GM18505 (cell line): ENCODE results near the gene ZNF165.
"Not testable (repeated sequence)": the region's sequence is repeated elsewhere in the genome, so short reads cannot be mapped to it uniquely, and the experiment has no call there.

Experiments
- ATAC-seq: cut with Tn5 transposase; IDR thresholded peaks from one replicate; pipeline ENCODE4 v1.9.1; 2021; ENCODE audit not compliant: unreplicated experiment
- POLR2A ChIP-seq: IDR thresholded peaks from 4 replicates; pipeline ENCODE4 v1.6.1; 2011; ENCODE audit warnings: borderline replicate concordance; ENCODE audit not compliant: insufficient read depth, insufficient read length; ENCODE audit errors: extremely low read depth

ZNF165 gene

DNA sequence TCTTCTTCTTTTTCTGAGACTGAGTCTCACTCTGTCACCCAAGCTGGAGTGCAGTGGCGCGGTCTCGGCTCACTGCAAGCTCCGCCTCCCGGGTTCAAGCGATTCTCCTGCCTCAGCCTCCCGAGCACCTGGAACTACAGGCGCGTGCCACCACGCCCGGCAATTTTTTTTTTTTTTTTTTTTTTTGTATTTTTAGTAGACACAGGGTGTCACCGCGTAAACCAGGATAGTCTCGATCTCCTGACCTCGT is at the start of gene ZNF165:
ZNF165 (plus strand) TSS at position 188 of the 250 bp plus-strand sequence. CDS start 4,913 bp downstream, outside the sequence.
- ATAC-seq, result peak; percentile 13

DNA sequence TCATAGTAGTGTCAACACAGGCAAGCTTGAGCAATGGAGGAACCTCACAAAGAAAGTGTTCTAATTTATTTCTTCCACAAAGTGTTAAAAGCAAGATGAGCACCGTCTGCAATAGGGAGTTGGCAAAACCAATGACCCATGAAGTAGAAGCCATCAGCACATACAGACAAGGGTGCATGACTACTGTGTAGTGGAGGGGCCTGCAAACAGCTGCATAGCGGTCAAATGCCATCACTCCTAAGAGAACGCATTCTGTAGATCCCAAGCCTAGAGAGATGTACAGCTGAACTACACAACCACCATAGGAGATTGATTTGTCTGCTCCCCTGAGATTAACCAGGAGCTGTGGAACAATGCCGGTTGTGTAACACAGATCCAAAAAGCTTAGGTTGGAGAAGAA is 26.8 kb upstream of the ZNF165 start:
- no peak for ATAC-seq
- TF ChIP-seq POLR2A, result no peak

DNA sequence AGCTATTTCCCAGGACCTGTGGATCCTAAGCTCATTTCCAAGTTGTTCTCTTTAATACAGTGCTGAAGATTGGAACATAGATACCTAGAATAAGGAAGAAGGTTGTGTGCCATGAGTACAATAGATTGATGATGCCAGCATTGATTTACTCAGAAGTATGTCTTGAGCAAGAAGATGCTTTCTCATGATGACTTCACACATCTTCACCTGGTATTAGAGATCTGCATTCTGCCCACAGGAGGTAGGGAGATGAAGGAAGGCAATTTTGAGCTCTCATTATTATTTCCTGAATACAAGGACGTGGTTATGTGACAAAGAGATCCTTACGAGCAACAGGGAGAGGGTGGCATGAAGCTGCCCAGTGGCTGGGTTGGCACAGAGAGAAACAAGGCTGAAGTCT is 20.0 kb upstream of the ZNF165 start:
- no peak for ATAC-seq
- TF ChIP-seq POLR2A, result no peak

DNA sequence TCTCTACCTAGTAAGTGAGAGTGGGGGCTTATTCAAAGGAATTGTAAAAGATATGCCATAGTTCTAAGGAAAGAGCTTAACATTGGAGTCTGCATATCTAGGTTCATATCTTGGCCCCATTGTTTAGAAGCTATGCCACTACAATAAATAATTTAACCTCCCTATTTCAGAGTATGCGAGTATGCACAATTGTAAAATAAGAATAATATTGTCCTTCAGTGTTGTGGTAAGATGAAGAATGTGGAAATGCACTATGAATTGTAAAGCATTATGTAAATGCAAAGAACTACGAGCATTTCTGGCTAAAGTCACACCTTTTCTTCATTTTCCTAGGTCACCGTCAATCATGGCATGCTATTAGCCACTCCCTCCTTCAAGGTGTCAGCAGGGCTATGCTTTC is 16.1 kb upstream of the ZNF165 start:
- ATAC-seq, result no peak
- TF ChIP-seq POLR2A, result no peak

DNA sequence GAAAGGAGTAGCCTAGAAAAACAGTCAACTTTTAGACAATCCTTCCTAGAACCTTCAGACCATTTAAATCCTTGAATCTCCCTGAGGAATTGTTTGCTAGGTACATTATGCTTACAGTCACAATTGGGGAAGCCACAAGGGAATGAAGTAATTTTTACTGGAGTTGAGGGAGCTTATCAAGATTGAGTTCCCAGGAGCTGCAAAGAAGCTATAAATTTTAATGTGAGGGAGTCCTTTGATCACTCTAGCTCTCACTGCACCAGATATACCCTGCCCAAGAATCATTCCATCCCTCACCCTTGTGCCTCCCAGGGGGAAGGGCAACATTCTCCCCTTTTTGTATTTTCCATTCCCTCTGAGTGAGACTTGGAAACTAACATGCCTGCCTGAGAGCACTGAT is 12.3 kb upstream of the ZNF165 start:
- no peak for ATAC-seq
- TF ChIP-seq POLR2A, result no peak

DNA sequence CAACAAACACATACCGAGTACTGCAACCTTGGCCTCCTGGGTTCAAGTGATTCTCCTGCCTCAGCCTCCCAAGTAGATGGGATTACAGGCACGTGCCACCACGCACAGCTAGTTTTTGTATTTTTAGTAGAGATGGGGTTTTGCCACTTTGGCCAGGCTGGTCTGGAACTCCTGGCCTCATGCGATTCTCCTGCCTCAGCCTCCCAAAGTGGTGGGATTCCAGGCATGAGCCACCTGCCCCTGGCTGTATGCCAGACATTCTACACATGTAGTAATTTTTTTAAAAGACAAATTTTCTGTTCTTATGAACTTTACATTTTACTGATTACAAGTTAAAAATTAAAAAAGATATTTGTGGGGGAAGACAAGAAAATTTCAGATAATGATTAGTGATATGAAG is 9.4 kb upstream of the ZNF165 start:
- ATAC-seq, result not testable (repeated sequence)

DNA sequence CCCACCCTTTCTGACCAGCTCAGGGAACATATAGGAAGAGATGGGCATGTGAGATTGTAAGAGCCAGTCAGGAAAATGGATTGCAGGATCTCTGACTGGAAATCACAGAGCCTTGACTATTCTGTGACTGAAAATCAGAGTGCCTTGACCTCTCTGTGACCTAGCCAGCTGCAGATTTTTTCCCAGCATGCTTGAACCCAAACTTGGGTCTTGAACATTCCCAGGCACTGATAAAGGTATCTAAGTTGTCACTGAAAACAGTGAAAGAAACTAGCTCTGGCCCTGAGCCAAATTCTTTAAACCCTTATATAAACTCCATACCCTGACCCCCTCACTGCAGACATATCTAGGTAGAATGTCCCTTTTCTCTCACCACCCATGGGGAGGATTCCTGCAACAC is 2.3 kb upstream of the ZNF165 start:
- ATAC-seq, result no peak
- no peak for TF ChIP-seq POLR2A

DNA sequence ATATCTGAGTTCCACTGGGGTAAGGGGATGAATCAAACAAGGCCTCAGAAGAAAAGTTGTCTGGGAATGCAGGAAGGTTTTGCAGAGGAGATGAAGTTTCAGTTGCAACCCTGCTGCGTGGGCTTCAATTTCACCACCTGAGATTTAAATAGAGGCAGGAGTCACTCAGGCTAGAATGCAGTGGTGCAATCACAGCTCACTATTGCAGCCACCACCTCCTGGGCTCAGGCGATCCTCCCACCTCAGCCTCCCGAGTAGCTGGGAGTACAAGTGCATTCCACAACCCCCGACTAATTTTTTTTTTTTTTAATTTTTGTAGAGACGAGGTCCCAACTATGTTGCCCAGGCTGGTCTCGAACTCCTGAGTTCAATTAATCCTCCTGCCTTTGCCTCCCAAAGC is 1.5 kb upstream of the ZNF165 start:
- no peak for ATAC-seq
- no peak for TF ChIP-seq POLR2A

DNA sequence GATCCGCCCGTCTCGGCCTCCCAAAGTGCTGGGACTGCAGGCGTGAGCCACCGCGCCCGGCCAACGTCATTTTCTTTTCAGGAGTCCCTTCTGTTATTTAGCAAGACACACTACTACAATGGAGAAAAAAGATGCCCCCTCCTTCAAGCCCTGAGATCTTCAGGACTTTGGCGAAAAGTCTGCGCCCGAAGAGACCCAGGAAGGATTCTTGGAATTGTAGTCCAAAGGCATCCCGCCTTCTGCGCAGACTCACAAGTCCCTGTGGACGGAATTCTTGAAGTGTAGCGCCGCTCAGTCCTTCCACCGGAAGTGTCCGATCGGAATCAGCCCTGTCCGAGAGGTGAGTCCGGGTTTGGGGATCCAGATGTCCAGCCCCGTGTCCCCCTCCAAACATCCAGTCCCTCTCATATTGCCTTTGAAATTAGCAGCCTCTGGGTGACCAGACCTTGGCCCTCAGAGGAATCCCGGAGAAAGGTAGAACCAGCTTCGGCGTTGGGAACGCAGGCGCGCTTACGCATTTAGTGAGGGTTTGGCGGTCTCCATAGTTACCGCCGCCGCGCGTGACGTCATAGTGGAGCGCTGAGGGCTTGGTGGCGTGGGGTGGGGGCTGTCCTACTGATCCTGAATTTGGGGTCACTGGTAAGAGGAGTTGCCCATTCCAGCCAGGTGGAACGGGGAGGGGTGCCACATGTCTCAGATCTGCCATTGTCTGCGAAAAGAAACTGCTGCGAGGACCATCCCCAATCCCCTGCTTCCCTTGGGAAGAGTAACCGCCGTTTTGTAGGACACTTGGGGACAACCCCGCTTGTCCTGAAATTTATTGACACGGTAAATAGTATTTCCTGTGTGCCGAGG is 490 bp downstream of the ZNF165 start:
- no peak for TF ChIP-seq POLR2A

DNA sequence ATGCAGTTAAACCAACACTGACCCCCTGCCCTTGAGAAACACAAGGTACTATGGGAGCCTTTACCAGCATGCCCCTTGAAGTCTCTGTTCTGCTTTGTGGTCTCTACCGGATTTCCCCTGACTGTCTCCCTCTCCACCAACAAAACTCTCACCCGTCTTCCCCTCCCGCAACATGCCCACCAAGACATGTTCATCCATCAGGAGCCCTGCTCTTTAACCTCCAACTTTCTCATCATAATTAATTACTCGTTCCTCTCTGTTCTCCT is 1.1 kb downstream of the ZNF165 start:
- peak; percentile 49 for ATAC-seq
- no peak for TF ChIP-seq POLR2A

More for the DNA sequence above, 490 bp downstream of the ZNF165 start:
- ATAC-seq, result peak; percentile 61

DNA sequence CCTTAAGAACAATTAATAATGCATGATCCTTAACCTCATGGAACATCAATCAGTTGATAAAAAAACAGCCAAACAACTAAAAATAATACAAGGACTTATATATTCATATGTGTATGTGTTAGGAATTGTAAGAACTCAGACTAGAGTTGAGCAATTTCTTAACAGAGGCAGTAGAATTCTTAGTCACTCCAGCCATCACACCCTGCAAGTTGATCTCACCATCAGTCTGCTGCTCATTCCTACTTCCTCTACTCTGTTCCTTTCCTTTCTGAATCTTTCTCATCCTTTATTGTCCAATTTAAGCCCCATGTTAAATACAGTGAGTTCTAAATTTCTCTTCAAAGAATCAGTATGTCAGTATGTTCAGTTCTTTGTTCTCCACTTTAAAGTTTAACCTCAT is 2.6 kb downstream of the ZNF165 start:
- no peak for ATAC-seq
- no peak for TF ChIP-seq POLR2A

DNA sequence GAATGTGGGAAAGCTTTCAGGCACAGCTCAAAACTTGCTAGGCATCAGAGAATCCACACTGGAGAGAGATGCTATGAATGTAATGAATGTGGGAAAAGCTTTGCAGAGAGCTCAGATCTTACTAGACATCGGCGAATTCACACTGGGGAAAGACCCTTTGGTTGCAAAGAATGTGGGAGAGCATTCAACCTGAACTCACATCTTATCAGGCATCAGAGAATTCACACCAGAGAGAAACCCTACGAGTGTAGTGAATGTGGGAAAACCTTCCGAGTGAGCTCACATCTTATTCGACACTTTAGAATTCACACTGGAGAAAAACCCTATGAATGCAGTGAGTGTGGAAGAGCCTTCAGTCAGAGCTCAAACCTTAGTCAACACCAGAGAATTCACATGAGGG is 8.7 kb downstream of the ZNF165 start:
- ATAC-seq, result no peak
- TF ChIP-seq POLR2A, result no peak

DNA sequence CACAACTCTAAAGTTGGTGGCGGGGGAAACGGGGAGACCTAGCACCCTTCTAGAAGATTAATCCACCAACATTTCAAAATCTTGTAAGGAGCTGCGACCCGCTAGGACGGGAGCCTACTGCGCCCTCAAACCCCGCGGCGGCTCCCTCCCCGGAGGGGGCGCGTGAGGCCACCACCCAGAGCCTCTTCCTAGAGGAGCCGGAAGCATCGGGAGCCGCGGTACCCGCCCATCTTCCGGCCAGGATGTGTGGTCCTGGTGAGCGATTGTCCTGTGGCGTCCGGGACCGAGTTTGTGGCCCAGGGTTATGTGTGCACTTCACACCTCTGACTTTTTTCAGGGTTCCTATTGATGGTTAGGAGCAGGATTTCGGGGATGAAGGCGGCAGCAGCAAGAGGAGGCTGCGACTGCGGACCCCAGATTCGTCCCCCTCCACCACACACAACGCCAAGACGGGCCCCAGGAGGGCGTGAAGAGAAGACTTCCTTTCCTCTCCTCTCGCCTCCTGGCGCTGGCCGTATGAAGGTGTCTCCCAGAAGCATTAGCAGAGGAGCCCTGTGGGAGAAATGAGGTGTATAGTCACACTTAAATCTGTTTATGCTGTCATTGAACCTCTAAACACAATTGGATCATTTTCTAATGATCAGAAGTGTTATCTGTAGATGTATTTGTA is 10.7 kb downstream of the ZNF165 start:
- no peak for TF ChIP-seq POLR2A
- ATAC-seq, result no peak

DNA sequence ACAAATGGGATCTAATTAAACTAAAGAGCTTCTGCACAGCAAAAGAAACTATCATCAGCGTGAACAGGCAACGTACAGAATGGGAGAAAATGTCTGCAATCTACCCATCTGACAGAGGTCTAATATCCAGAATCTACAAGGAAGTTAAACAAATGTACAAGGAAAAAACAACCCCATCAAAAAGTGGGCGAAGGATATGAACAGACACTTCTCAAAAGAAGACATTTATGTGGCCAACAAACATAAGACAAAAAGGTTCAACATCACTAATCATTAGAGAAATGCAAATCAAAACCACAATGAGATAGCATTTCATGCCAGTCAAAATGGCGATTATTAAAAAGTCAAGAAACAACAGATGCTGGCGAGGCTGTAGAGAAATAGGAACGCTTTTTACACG is 21.9 kb downstream of the ZNF165 start:
- ATAC-seq, result not testable (repeated sequence)

DNA sequence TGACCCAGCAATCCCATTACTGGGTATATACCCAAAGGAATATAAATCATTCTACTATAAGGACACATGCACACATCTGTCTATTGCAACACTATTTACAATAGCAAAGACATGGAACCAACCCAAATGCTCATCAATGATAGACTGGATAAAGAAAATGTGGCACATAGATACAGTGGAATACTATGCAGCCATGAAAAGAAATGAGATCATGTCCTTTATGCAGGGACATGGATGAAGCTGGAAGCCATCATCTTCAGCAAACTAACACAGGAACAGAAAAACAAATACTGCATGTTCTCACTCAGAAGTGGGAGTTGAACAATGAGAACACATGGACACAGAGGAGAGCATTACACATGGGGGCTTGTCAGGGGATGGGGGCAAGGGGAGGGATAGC is 22.3 kb downstream of the ZNF165 start:
- ATAC-seq, result not testable (repeated sequence)
